ENCODE measurements around the gene AGFG2.

GRCh38 chr7:100561491-100562194, 22.6 kb downstream of the AGFG2 start:
- TF ChIP-seq CTCF (IDR thresholded peaks at IDR 0.05) (no peak), EZH2phosphoT487 (IDR thresholded peaks at IDR 0.05) (no peak)

Data from neural progenitor cell (in vitro differentiated cells).